Epithelial cell of proximal tubule (primary cell): Measurements from ENCODE around the gene MLH3. TPM values are rescaled to one million over a fixed set of nuclear protein-coding genes. Genes with fewer than 3 reads are reported as not detected.

Experiments
- DNase-seq: peaks from one replicate; pipeline ENCODE4 v3.0.0-alpha.2; 2011; ENCODE audit warnings: low read depth
- H3K4me3 ChIP-seq: 2 replicates; pipeline ENCODE4 v1.5.1; 2011; ENCODE audit warnings: low read depth, mild to moderate bottlenecking, low read length
- CTCF ChIP-seq: conservative IDR thresholded peaks from 2 replicates; pipeline ENCODE4 v1.5.1; 2012; ENCODE audit warnings: low read depth, mild to moderate bottlenecking, low read length
- total RNA-seq: library from RNA; depleted of rRNA; stranded (reverse); fragments of >200 nt; gene quantifications from 2 replicates; pipeline ENCODE4 v1.2.3, GENCODE V29; 2015

The MLH3 gene
- total RNA-seq, 1 donor from 2014 or later = 10.3 TPM

GRCh38 chr14:75041613-75042012 is 9.7 kb downstream of the MLH3 start:
- peak; percentile 66 for DNase-seq
- no peak overlapping the region for H3K4me3 ChIP-seq
- TF ChIP-seq CTCF = no peak

- TF ChIP-seq CTCF = no peak
- DNase-seq = no peak
- no peak overlapping the region for H3K4me3 ChIP-seq
Measured at GRCh38 chr14:75040959-75041358, 10.3 kb downstream of the MLH3 start.

- TF ChIP-seq CTCF = no peak
- DNase-seq = no peak
- H3K4me3 ChIP-seq = no peak overlapping the region
Measured at GRCh38 chr14:75040507-75040906, 10.8 kb downstream of the MLH3 start.

- DNase-seq = no peak
- TF ChIP-seq CTCF = no peak
- no peak overlapping the region for H3K4me3 ChIP-seq
Measured at GRCh38 chr14:75032939-75033338, 18.3 kb downstream of the MLH3 start.

GRCh38 chr14:75030147-75030546 is 21.1 kb downstream of the MLH3 start:
- TF ChIP-seq CTCF = no peak
- H3K4me3 ChIP-seq = no peak overlapping the region
- no peak for DNase-seq

- no peak overlapping the region for H3K4me3 ChIP-seq
- no peak for DNase-seq
- no peak for TF ChIP-seq CTCF
Measured at GRCh38 chr14:75025876-75026275, 25.4 kb downstream of the MLH3 start.

- no peak for TF ChIP-seq CTCF
- no peak overlapping the region for H3K4me3 ChIP-seq
- no peak for DNase-seq
Measured at GRCh38 chr14:75025082-75025481, 26.2 kb downstream of the MLH3 start.
